GM21360 (cell line): ENCODE results near the gene JAZF1.

ENCODE experiments used
- ATAC-seq: cut with Tn5 transposase; IDR thresholded peaks from one replicate; pipeline ENCODE4 v1.9.1; 2021; ENCODE audit warnings: mild to moderate bottlenecking, moderate library complexity; ENCODE audit not compliant: unreplicated experiment

JAZF1 gene

DNA sequence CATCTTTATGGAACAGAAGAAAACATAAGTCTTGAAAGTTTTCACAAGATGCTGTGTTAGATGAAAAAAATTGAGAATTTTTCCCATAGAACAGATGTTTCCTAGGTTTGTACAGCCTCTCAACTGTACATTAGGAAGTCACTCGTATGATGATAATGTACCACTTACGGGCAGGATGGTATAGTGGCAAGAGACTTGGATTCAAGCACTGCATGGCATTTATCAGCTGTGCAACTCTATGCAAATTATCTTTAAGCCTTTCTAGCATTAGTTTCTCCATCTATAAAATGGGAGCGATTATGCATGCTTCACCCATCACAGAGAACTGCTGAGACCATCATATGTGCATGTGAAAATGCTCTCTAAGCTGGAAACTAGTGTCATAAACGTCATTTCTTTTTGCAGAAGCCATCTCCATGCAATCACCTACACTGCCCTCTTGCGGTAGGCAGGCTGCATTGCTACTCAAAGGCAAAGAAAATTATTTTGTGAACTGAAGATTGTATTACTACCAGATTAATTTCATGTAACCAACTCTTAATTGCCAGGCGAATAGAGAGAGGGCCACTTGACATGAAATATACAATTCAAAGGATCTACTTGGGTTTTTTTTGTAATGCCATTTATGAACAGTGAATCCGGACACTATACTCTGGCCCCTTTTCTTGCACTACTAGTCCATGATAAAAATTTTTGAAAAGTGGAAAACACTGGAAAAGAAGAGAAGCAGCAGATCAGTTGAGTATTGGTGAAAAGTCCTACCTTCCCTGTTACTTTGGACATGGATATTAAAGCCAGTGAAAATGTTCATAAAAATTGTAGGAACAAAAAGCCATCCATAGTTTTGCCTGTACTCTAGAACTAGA is 102.3 kb downstream of the JAZF1 start:
- ATAC-seq: no peak

DNA sequence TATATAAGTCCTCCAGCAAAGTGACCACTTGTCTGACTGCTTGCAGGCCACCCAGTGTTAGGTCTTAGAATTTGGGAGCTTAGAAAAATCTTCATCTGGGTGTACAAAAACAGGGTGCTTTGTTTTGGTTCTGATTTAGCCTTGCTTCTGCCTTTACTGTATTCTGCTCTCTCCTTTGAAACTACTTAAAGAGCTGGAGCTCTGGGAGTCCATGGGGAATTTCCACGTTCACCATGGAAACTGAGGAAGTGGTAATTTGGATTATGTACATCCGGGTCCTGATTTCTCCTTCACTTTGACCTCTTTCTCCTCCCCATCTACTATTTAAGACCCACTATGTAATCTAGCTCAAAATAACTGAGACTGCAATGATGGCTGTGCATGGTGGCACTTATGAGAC is 103.0 kb downstream of the JAZF1 start:
- no peak for ATAC-seq

DNA sequence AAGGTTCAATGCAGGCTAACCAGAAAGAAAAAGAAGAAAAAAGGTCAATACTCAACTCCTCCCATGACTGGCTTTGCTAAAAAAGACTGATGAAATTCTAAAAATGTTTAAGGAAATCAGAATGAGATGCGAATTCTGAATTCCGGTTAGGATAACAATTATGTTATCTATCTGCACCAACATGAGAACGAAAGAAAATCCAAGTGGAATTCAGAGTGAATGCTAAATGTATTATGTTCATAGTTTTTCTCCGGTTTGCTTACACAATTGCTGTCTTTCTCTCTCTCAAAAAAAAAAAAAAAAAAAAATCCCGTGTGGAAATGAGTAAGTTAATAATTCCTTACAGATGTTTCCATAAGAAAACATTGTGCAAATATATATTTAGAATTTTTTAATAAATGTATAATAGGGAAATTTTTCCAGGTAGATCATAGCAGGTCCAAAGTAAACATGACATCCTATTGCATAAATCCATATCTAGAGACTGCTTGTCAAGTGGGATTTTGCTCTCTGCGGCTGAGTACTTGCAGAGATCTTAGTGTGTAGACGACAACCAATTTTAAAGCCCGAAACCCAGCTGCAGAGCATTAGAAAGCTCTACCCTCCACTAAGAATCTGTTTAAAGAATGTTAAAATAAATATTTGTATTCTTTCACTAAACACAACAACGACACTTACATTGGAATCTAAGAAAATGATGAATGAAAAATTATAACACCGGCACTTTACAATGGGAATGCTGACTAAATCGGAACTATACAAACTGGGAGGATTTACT is 104.0 kb downstream of the JAZF1 start:
- no peak for ATAC-seq

DNA sequence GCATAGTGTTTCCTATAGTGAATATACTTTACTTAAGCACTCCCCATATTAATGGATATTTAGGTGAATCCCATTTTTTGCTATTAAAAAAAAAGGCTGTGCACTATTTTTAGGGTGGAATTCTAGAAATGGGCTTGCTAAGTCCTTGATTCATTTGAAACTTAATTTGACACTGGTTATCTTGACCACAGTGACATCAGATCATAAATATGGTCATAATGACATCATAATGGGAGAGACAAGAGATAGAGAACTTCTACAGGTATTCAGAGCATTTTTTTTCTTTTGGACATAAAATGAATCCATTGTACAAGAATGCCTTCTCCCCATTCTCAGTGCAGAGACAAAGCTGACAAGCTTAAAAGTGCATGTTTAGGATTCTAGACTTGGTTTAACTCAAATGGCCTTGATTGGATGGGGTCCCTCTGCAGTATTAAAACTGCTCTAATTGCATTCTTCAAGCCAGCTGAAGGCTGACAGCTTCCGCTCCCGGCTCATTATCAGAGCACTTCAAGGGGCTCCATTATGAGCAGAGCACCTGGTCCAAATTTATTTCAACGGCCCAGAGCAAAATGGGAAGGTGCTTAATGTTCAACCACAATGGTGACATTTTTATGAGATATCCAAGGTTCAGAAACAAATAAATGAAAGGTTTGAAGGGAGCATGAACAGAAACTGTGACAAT is 104.8 kb downstream of the JAZF1 start:
- no peak for ATAC-seq

DNA sequence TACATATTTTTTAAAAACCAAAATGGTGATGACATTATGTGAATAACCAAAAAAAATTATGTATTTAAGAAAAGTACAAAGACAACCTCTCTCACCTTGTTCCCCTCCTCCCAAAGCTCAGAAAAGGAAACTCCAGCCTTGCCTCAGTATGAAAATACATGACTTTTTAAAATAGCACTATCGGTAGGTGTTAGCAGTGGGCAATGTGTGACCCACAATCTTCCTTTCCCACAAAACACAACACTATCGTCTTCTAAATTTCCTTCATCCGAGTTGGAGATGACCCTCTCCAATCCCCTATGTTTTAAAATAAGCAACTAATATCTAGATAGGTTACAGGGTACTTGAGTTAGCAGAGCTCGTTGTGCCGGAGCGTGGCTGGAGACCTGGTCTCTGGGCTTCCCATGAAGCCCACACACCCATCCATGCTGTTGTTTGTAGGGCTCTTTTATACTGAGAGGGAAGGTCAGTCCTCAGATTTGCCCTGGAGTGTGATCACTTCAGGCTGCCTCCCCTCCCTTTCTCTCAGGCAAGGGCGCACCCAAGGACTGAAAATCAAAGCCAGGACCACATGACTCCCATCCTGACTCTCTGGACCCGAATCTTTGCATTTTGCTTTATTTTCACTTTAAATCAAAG is 107.6 kb downstream of the JAZF1 start:
- no peak for ATAC-seq

DNA sequence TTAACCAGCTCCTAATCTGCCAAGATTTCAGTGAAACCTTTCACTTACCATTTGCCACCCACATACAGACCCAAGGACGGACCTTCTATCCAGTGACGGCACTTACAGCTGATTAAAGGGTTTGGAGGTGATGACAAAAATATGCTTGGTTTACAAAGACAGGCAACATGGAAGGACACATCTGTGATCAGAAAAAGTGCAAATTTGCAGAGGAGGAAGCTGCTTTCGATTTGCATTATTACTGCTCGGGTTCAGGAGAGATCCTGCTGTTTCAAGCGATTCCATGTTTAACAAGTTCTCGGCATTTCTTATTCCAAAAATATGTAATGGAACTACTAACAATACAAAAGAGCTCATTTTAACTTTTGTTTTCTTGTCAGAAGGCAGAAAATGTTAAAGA is 109.0 kb downstream of the JAZF1 start:
- no peak for ATAC-seq

DNA sequence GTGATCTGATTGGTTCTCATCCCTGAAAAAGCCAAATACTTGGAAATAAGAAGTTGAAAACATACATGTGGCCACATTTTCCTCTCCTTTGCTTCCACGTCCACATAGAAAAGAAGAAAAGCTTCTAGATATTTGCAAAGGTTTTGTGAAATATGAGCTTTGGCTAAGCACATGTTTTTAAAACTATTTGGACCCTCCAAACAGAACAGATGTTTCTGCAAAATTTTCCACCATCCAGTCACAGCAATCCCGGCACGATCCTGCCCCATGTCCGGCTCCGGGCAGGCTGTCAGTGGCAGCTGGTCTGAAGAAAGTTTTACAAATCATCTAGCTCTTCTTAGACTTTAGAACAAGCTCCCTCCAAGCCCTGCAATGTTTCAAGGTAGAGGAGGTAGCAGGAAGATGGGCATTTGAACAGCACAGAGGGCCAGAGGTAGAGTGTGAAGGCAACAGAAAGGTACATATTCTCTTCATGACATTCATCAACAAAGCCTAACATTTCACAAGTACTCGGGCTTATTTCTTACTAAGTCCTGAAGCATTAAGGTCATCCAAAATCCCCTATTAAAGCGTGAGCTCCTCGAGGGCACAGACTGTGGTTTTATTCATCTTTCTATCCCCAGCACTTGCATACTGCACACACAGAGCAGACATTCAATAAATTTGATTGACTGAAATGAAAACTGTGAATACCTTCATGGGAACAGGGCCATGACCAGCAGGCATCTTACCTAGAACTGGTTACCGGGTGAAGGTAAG is 110.1 kb downstream of the JAZF1 start:
- no peak for ATAC-seq

DNA sequence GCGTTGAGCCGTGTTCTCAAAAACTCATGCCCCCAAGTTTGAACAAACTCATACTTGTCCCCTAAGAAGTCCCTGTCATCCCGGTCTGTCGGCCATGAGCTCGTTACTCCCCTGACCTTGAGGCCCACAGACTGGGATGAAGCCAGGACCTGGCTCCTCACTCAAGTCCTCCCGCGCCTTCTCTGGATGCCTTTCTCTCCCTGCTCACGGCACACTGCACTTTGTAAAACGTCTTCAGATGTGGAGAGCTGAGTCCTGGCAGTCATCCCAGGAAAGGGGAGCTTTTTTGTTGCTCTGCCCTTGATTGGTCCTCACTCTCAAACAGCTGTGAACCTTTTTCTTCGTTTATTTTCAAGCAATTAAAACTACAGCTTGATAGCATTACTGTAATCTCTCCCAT is 110.8 kb downstream of the JAZF1 start:
- ATAC-seq: no peak

DNA sequence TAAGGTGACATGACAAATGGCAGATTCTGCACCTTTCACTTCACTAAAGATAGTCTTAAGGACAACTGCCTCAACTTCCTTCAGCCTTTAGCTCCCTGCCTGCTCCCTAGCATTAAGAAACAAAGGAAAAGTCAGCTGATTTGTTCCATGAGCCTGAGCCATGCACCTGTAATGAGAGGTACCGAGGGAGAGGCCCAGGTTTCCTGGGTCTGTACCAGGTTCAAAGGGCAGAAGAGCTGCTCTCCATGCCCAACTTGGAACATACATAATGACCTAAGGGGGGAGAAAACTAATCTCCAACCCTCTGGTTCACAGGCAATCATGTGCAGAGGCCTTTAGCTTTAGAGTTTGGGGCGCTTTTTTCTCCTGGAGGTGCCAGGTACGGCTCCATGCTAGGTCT is 111.2 kb downstream of the JAZF1 start:
- no peak for ATAC-seq

DNA sequence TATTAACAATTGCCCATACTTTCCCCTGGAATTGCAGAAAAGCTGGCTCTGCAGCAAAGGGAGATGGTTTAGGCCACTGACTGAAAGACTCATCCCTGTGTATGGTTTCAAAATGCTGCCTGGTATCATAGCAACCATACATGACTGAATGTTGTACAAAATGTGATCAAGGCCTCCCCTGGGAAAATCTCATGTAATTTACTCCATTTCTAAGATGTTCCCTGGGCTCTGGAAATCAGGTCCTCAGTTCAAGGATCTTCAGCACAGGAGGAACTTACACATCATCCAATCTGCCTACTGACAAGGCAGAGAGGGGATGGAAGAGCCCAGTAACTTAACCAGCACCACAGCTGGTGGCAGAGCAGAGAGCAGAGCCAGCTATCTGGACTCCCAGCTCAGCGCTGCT is 111.8 kb downstream of the JAZF1 start:
- ATAC-seq: no peak

DNA sequence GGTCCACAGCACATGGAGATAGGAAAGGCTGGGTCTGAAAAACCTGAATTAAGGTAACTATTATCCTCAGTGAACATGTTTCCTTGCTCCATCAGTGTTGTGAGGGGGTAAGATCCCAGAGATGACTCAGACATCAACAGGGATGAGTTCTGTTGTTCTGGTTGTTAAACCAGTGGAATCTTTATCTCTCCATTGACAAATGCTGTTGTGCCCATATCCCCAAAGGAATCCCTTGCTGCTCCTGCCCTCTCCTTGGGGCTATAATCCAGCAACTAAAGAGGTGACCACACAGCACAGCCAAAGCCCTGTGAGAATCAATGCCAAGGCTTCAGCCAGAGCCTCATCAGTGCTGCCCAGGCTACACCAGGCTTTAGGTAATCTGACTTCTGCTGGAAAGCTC is 113.4 kb downstream of the JAZF1 start:
- ATAC-seq: no peak

DNA sequence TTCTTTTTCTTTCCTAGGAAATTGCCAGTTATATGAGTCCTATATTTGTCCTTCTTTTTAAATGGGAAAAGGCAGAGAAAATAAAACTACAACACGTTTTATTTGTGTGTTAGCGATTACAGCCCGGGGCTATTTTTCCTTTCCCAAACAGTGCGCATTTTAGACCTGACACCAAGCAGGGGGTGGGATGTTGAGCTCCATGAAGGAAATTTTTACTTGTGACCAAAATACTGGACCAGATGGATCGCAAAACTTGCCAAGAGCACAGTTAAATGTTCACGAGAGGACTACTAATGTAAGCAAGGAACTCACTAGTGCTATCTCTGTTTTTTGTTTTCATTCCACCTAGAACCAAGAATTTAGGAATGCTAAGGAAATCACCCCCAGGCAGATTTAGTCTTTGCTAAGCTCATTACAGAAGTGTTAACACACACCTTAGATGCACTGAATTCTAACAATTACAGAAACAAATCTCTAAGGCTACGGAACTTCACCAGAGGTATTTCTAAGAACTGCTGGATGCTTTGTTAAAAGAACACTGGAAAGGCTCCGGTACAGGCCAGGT is 114.8 kb downstream of the JAZF1 start:
- ATAC-seq: no peak

DNA sequence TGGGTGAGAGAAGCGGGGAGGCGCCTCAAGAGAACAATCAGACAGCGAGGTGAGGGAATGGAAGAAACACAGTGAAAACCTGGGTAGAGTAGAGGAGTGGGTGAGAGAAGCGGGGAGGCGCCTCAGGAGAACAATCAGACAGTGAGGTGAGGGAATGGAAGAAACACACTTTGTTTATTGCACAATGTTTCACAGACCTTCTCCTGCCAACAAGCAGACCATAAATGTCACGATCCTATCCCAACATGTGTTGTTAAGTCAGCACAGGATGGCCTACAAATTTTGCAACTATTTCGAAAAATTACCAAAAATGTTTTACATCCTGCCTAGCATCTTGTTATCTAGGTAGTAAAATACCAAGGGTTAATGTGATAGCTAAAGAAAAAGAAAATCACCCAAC is 115.3 kb downstream of the JAZF1 start:
- no peak for ATAC-seq

DNA sequence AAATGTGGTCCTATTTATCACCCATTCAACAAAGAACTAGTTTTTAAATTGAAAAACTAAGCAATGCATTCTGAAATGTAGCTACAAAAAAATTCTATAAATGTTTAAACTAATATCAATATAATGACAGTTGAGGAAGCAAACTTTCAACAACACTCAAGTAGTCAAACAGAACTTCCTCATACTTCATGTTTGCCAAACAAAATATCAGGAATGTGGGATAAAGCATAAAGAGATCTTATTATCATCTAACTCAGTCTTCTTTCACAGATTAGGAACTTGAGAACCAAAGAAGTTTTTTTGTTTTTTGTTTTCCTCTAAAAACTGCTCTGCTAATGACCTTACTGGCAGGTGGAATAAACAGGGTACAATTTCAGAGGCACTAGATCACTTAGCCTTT is 116.2 kb downstream of the JAZF1 start:
- no peak for ATAC-seq

DNA sequence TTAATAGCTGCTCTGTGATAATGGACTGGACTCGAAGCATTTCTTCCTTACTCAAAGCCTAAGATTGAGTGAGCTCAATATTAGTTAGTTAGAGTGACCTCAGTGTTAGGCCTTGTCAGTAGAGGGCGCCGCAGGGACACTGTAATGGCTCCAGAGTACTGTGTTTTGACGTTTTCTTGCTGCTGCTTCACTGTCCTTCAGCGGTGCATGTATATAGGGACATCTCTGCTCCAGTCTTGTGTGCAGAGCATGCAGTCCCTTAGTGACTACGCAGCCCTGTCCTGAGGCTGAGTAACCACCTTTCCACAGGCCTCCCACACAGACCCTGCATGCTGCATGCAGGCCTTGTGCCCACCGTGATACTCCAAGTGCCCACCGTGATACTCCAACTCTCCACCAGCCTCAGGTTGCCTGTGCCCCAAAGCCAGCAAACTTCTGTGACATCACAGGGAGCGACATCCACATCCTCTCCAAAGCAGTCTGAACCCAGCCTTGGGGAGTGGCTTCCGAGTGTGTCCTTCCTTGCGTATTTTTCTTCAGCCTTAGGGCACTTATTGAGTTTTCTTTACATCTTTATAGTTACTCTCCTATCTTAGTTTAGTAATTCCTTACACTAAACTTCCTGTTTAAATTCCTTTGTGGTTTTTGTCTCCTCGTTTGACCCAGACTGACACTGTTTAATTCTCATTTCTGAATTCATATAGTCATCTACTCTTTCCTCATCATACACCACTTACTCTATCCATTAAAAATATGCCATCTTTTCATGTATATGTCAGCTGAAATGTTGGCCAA is 118.2 kb downstream of the JAZF1 start:
- ATAC-seq: peak; percentile 79

DNA sequence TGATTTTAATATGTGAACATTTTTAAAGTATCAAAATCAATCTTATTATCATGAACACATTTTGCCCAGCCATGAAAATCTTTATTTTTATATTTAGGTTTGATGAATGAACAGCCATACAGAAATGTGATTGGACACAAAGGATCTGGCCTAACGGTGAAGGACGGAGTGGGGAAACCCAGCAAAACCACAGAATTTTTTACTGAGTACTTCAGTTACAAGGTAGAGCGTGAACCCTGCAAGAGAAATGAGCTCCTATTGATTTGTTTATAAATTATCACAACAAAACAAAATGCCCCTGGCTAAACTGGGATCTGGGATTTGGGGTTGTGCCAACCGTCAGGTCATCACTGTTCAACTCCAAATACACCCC is 118.8 kb downstream of the JAZF1 start:
- ATAC-seq: peak; percentile 20

DNA sequence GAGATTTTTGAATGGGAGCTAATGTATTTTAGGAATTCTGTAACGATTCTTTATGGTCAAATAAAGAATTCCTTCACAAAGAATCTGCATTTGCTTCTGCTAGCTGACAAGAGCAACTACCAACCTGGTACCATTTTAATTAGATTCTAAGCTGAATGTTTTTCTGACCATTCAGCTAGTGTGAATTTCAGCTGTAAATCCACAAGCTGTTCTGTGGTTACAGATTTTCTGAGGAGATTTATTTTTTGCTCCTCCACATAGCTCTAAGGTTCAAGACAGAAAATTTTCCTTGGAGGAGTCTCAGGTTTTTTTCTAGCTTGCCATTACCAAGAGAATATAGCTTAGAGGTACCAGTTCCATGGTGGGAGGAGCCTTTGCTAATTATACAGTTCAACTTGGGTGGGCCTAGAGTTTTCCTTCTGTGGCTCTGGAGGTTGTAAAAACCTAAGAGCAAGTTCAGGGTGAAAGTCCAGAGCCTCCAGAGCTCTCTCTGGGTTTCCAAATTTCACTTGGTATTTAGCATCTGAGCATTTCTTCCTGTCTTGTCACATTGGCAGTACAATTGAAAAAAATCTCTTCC is 120.1 kb downstream of the JAZF1 start:
- ATAC-seq: no peak

DNA sequence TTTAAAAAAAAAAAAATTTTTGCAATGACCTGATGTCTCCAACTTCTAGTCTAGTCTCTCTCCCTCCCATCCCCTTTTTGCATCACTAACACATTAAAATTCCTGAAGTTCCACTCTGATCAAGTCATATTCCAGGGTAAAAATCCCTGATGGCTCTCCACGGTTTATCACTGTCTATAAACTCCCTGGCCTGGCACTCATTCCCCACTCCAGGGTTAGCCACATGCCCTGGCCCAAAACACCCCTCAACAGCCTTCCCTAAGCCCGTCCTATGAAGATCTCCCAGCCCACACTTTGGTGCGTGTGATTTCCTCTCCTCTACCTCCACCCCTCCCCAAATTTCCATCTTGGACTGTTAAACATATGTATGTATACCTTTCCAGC is 125.4 kb downstream of the JAZF1 start:
- no peak for ATAC-seq

DNA sequence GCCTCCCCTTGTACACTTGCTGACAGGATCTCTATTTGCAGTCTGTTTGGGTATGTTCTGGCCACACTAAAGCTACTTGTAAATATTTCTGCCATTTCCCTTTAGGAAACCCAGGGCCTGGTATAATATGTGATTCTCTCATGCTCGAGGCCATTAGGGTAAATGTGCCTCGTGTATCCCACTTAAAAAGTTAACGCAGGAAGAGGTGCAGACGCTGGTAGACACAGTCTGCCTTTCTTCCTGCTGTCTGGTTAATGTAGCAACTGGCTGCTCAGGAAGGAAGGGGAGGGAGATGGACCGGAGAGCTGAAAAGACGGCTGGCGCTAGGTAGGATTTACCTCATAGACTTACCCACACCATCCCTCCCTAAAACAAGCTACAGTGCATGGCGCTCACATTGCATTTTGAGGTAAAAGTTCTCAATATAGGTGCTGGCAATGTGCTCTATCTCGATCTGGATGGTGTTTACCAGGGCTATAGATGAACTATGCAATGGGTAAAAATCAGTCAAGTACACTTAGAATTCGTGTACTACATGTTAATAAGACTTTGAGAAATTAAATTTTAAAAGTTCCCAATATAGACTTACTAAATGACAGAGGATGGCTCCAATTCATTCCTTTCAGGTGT is 125.9 kb downstream of the JAZF1 start:
- no peak for ATAC-seq
